ENCODE measurements around the gene FXYD7. TPM values are rescaled to one million over a fixed set of nuclear protein-coding genes. Genes with fewer than 3 reads are reported as not detected.

Gene FXYD7
- total and polyA plus RNA-seq, 2 of the 13 experiments (the other 11 are each of a cell fraction or from before 2014, with no cell fraction given) = 0.55 TPM; not detected in 1

DNA sequence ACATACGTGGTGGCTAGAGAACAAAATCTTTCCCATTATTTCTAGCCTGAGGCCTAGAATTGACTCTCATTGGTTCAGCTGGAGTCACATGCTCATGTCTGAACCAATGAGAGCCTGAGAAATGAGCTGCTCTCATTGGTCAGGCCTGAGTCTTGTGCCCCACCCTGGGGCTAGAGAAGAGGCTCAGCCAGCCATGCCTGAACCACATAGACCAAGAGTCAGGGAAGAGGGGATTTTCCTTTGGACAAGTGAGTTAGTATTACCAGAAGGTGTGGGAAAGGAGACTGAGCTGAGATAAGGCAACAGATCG lies 18.3 kb downstream of the FXYD7 start (continued):
- TF ChIP-seq ZNF773 (CRISPR knock-in tag; IDR thresholded peaks at IDR 0.05; ENCODE audit: borderline replicate concordance) = no peak
- TF ChIP-seq REXO4 (CRISPR knock-in tag; IDR thresholded peaks at IDR 0.05; ENCODE audit: borderline replicate concordance) = no peak
- no peak for TF ChIP-seq ATF7 (IDR thresholded peaks at IDR 0.05)
- TF ChIP-seq ATF7 (CRISPR knock-in tag; IDR thresholded peaks at IDR 0.05) = no peak

GRCh38 chr19:35162471-35163326 lies 19.6 kb downstream of the FXYD7 start:
- no peak overlapping the region for H3K27ac ChIP-seq (ENCODE audit: extremely low read length, insufficient read depth, low read length)

More at GRCh38 chr19:35162471-35163326, 19.6 kb downstream of the FXYD7 start:
- intact Hi-C loops (cut with micrococcal nuclease; ENCODE audit: unreplicated experiment) (no loop called here), in situ Hi-C loops (cut with HindIII; ENCODE audit: extremely low pct_ligation_motif_present, low pct_unique_long_range_greater_than_20kb) (no loop called here)
- DNase-seq (ENCODE audit: low spot score) (no peak), FAIRE-seq (no peak), ATAC-seq (no peak)
- 12% methylated on average over 6 of the region's 6 CpGs for WGBS (ENCODE audit: low lambda C conversion rate)
- no peaks in the 10 kb centered on the region for H3K79me2 ChIP-seq (ENCODE audit: insufficient read depth, low read length)
- no peak for TF ChIP-seq SNAI1 (CRISPR knock-in tag; IDR thresholded peaks at IDR 0.05; ENCODE audit: borderline replicate concordance)
- TF ChIP-seq, protein P1, sequence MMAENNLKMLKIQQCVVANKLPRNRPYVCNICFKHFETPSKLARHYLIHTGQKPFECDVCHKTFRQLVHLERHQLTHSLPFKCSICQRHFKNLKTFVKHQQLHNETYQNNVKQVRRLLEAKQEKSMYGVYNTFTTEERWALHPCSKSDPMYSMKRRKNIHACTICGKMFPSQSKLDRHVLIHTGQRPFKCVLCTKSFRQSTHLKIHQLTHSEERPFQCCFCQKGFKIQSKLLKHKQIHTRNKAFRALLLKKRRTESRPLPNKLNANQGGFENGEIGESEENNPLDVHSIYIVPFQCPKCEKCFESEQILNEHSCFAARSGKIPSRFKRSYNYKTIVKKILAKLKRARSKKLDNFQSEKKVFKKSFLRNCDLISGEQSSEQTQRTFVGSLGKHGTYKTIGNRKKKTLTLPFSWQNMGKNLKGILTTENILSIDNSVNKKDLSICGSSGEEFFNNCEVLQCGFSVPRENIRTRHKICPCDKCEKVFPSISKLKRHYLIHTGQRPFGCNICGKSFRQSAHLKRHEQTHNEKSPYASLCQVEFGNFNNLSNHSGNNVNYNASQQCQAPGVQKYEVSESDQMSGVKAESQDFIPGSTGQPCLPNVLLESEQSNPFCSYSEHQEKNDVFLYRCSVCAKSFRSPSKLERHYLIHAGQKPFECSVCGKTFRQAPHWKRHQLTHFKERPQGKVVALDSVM (CRISPR knock-in tag; IDR thresholded peaks at IDR 0.05) = no peak
- TF ChIP-seq ZNF264 (CRISPR knock-in tag; IDR thresholded peaks at IDR 0.05) = peak; percentile 85
- no peak for TF ChIP-seq ZFP36L2 (CRISPR knock-in tag; IDR thresholded peaks at IDR 0.05)
- TF ChIP-seq MAFK (conservative IDR thresholded peaks at IDR 0.05 in 1 of 2, IDR thresholded peaks at IDR 0.05 in 1 of 2; ENCODE audit: low read length in 2 of 2) = 0 out of 4 replicates have a peak, but pooled peaks have one; percentile 16 to 22
- no peak for TF ChIP-seq ZNF558 (CRISPR knock-in tag; IDR thresholded peaks at IDR 0.05; ENCODE audit: borderline replicate concordance)
- TF ChIP-seq REL (CRISPR knock-in tag; conservative IDR thresholded peaks at IDR 0.05) = no peak
- TF ChIP-seq ZNF629 (CRISPR knock-in tag; conservative IDR thresholded peaks at IDR 0.05) = 0 out of 2 replicates have a peak, but pooled peaks have one; percentile 33
- no peak for TF ChIP-seq ZNF557 (CRISPR knock-in tag; IDR thresholded peaks at IDR 0.05)
- no peak for TF ChIP-seq KMT2B (CRISPR knock-in tag; IDR thresholded peaks at IDR 0.05)
- TF ChIP-seq MAFF (IDR thresholded peaks at IDR 0.05; ENCODE audit: low read depth, low read length) = 0 out of 2 replicates have a peak, but pooled peaks have one; percentile 9
- no peak overlapping the region for H3K4me3 ChIP-seq (replicated peaks in 1 of 3; ENCODE audit: insufficient read depth in 1 of 3, low read depth in 2 of 3, low read length in 3 of 3)
- ChIA-PET CTCF (ENCODE audit: low intra/inter-chr PET ratio, low total read pairs) (no interaction called here), POLR2A (no interaction called here)
- H3K36me3 ChIP-seq (replicated peaks in 1 of 2; ENCODE audit: control insufficient read depth in 1 of 2, insufficient read depth in 2 of 2, low read length in 2 of 2) = no peaks in the 10 kb centered on the region
- peaks cover 1 to 4% of the 10 kb centered on the region in 2 experiments; a peak in 2 of 5 replicates for H3K27me3 ChIP-seq (ENCODE audit: control insufficient read depth in 1 of 2, insufficient read depth in 2 of 2, low read length in 2 of 2)
- peaks cover 6% of the 10 kb centered on the region; the same call in 1 of the 2 replicates for H3K4me1 ChIP-seq (ENCODE audit: insufficient read depth, low read length)
- no peak overlapping the region for H3K9ac ChIP-seq (ENCODE audit: insufficient read depth, low read depth, low read length)
- H3K4me2 ChIP-seq (ENCODE audit: low read depth, low read length) = no peak overlapping the region
- H2AFZ ChIP-seq (ENCODE audit: low read length) = no peak overlapping the region
- BruUV-seq (replicated peaks) = no TSS peak
- H4K20me1 ChIP-seq (ENCODE audit: insufficient read depth, low read length) = no peaks in the 10 kb centered on the region
- peaks cover 20% of the 10 kb centered on the region; the same call in 1 of the 2 replicates for H3K9me3 ChIP-seq (ENCODE audit: low read length)

Data from HepG2 (cell line).